ENCODE results near the gene PIGQ.

GRCh38 chr16:575354-576196 is 5.8 kb downstream of the PIGQ start:
- TF ChIP-seq, protein P1, sequence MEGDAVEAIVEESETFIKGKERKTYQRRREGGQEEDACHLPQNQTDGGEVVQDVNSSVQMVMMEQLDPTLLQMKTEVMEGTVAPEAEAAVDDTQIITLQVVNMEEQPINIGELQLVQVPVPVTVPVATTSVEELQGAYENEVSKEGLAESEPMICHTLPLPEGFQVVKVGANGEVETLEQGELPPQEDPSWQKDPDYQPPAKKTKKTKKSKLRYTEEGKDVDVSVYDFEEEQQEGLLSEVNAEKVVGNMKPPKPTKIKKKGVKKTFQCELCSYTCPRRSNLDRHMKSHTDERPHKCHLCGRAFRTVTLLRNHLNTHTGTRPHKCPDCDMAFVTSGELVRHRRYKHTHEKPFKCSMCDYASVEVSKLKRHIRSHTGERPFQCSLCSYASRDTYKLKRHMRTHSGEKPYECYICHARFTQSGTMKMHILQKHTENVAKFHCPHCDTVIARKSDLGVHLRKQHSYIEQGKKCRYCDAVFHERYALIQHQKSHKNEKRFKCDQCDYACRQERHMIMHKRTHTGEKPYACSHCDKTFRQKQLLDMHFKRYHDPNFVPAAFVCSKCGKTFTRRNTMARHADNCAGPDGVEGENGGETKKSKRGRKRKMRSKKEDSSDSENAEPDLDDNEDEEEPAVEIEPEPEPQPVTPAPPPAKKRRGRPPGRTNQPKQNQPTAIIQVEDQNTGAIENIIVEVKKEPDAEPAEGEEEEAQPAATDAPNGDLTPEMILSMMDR (IDR thresholded peaks at IDR 0.05) = no peak
- TF ChIP-seq POLR2A (IDR thresholded peaks at IDR 0.05) = no peak

Data from testis (tissue), 2 donors.